GM12892 (cell line): Measurements from ENCODE around the gene CAMTA1.
A peak's percentile ranks its signal among the peaks of the same experiment; 100 is the strongest.

Experiments used
- DNase-seq: peaks from one replicate; pipeline ENCODE4 v3.0.0; 2011; ENCODE audit not compliant: insufficient read length
- FAIRE-seq: peaks from 2 replicates; lab custom pipeline; 2011; peaks lifted over from hg19 to GRCh38; lab: Jason Lieb, UNC
- POLR2A ChIP-seq: IDR thresholded peaks from 2 replicates; pipeline ENCODE4 v1.6.1; 2011; ENCODE audit warnings: low read depth, low read length, control low read depth
- POLR2AphosphoS5 ChIP-seq: IDR thresholded peaks from 2 replicates; pipeline ENCODE4 v1.6.1; 2011; ENCODE audit warnings: low read depth, low read length, control low read depth
- TAF1 ChIP-seq: IDR thresholded peaks from 2 replicates; pipeline ENCODE4 v1.6.1; 2011; ENCODE audit warnings: low read depth, mild to moderate bottlenecking, control low read depth, low read length, borderline replicate concordance

CAMTA1 gene

GRCh38 chr1:7221826-7222694 lies 436.8 kb downstream of the CAMTA1 start:
- FAIRE-seq (no peak), DNase-seq (no peak)
- TF ChIP-seq TAF1 (no peak), POLR2AphosphoS5 (no peak), POLR2A (no peak)

- no peak for FAIRE-seq
These were observed 437.4 kb downstream of the CAMTA1 start for GRCh38 chr1:7222695-7223015.

GRCh38 chr1:7223334-7224080 lies 438.3 kb downstream of the CAMTA1 start:
- FAIRE-seq (peak; percentile 38), DNase-seq (no peak)
- TF ChIP-seq POLR2AphosphoS5: no peak
- TF ChIP-seq TAF1: no peak
- no peak for TF ChIP-seq POLR2A

More at GRCh38 chr1:7222695-7223015, 437.4 kb downstream of the CAMTA1 start:
- TF ChIP-seq POLR2AphosphoS5 (no peak), TAF1 (no peak), POLR2A (no peak)
- DNase-seq: no peak

GRCh38 chr1:7224081-7224534 lies 438.9 kb downstream of the CAMTA1 start:
- FAIRE-seq (no peak), DNase-seq (no peak)
- TF ChIP-seq POLR2A: no peak
- no peak for TF ChIP-seq POLR2AphosphoS5
- no peak for TF ChIP-seq TAF1

GRCh38 chr1:7224644-7225043 lies 439.4 kb downstream of the CAMTA1 start:
- FAIRE-seq (no peak), DNase-seq (no peak)
- no peak for TF ChIP-seq POLR2AphosphoS5
- no peak for TF ChIP-seq POLR2A
- TF ChIP-seq TAF1: no peak

- no peak for DNase-seq
- TF ChIP-seq TAF1 (no peak), POLR2AphosphoS5 (no peak), POLR2A (no peak)
- no peak for FAIRE-seq
These were observed 440.7 kb downstream of the CAMTA1 start for GRCh38 chr1:7225711-7226505.

- TF ChIP-seq POLR2AphosphoS5 (no peak), TAF1 (no peak), POLR2A (no peak)
- FAIRE-seq (no peak), DNase-seq (no peak)
These were observed 442.4 kb downstream of the CAMTA1 start for GRCh38 chr1:7227654-7228053.

GRCh38 chr1:7228252-7228961 lies 443.2 kb downstream of the CAMTA1 start:
- no peak for FAIRE-seq
- TF ChIP-seq POLR2A (no peak), POLR2AphosphoS5 (no peak), TAF1 (no peak)
- no peak for DNase-seq

- DNase-seq: no peak
- no peak for FAIRE-seq
- TF ChIP-seq POLR2AphosphoS5: no peak
- TF ChIP-seq POLR2A: no peak
- TF ChIP-seq TAF1: no peak
These were observed 443.9 kb downstream of the CAMTA1 start for GRCh38 chr1:7229186-7229585.
